Uterus (tissue), 4 donors: Measurements from ENCODE around the gene EMP3. TPM values are rescaled to one million over a fixed set of nuclear protein-coding genes. Genes with fewer than 3 reads are reported as not detected.
A peak's percentile ranks its signal among the peaks of the same experiment; 100 is the strongest.

Source experiments
- DNase-seq, 2 donors: peaks; one replicate each; pipeline ENCODE4 v3.0.0-alpha.2; 2019 to 2020
- H3K27ac ChIP-seq, 2 donors: fragments of 200-600 bp; sonication (generic); 1 replicate in 1 of 2; 2 replicates in 1 of 2; pipeline ENCODE4 v1.5.1; 2016 to 2018
- H3K27me3 ChIP-seq, 2 donors: fragments of 200-600 bp; sonication (generic); one replicate each; pipeline ENCODE4 v1.5.1; 2018 to 2019; ENCODE audit warnings: control low read depth in 1 of 2
- H3K36me3 ChIP-seq, 2 donors: fragments of 200-600 bp; sonication (generic); one replicate each; pipeline ENCODE4 v1.5.1; 2019; ENCODE audit warnings: control low read depth in 1 of 2
- H3K4me1 ChIP-seq, 2 donors: fragments of 200-600 bp; sonication (generic); one replicate each; pipeline ENCODE4 v1.5.1; 2018 to 2019; ENCODE audit warnings: control low read depth in 1 of 2
- H3K4me3 ChIP-seq, 2 donors: fragments of 200-600 bp; sonication (generic); 1 replicate in 1 of 2; 2 replicates in 1 of 2; pipeline ENCODE4 v1.5.1; 2018 to 2019; ENCODE audit warnings: mild to moderate bottlenecking in 1 of 2
- H3K9me3 ChIP-seq, 2 donors: fragments of 200-600 bp; sonication (generic); one replicate each; pipeline ENCODE4 v1.5.1; 2019; ENCODE audit warnings: control low read depth in 1 of 2
- POLR2A ChIP-seq, 2 donors: fragments of 450-650 bp; IDR thresholded peaks; one replicate each; pipeline ENCODE4 v1.6.1; 2016; ENCODE audit warnings: antibody characterized with exemption in 2 of 2, mild to moderate bottlenecking in 1 of 2, moderate library complexity in 1 of 2
- intact Hi-C: fragments of 100-400 bp; cut with DNase I; formaldehyde crosslinking; loops from one replicate; pipeline ENCODE4 v1.15.1; 2023; ENCODE audit warnings: low total_unique reads
- total RNA-seq, 4 donors: library from RNA; depleted of rRNA in 3 of 4; stranded (reverse); fragments of >200 nt in 3 of 4; gene quantifications; one replicate each; pipeline versions ENCODE4 v1.1.0 to v1.2.4, GENCODE V29; 2014 to 2023
- TF ChIP-seq, protein P1 (sequence below), 4 experiments: fragments of 200-600 bp in 2 of 4; fragments of 450-650 bp in 2 of 4; sonication (generic) in 2 of 4; IDR thresholded peaks; one replicate each; pipeline ENCODE4 v1.5.1; 2016 to 2019; ENCODE audit warnings: antibody characterized with exemption in 4 of 4, mild to moderate bottlenecking in 2 of 4, moderate library complexity in 1 of 4
- donor health status: DM: yes; HTN: yes; CAD: no.

Gene EMP3
- total RNA-seq, 4 donors from 2014 or later = 23.8 to 147 (median 45.2) TPM

DNA sequence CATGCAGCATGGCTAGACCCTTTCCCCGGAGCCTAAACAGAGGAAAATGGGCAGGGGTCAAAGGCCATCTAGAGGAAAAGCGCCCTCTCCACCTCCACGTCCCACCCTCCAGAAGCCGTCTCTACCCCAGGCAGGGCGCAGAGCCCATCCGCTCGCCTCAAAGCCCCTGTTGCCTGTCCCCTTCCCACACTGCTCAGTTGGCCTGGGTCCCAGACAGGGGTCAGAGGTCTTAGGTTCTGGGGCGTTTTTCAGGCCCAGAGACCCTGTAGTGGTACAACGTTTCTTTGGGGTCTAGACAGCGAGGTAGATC lies 38.1 kb downstream of the EMP3 start:
- peaks cover 0 to 5% of the 10 kb centered on the region in 2 donors for H3K4me1 ChIP-seq
- H3K27ac ChIP-seq = peak overlapping the region; percentile 95 to 97
- H3K4me3 ChIP-seq = peak overlapping the region; percentile 45 to 76
- no peaks in the 10 kb centered on the region for H3K27me3 ChIP-seq
- no peak for TF ChIP-seq POLR2A (IDR thresholded peaks at IDR 0.05)
- TF ChIP-seq, protein P1, sequence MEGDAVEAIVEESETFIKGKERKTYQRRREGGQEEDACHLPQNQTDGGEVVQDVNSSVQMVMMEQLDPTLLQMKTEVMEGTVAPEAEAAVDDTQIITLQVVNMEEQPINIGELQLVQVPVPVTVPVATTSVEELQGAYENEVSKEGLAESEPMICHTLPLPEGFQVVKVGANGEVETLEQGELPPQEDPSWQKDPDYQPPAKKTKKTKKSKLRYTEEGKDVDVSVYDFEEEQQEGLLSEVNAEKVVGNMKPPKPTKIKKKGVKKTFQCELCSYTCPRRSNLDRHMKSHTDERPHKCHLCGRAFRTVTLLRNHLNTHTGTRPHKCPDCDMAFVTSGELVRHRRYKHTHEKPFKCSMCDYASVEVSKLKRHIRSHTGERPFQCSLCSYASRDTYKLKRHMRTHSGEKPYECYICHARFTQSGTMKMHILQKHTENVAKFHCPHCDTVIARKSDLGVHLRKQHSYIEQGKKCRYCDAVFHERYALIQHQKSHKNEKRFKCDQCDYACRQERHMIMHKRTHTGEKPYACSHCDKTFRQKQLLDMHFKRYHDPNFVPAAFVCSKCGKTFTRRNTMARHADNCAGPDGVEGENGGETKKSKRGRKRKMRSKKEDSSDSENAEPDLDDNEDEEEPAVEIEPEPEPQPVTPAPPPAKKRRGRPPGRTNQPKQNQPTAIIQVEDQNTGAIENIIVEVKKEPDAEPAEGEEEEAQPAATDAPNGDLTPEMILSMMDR (IDR thresholded peaks at IDR 0.05) = no peak
- DNase-seq = no peak
- H3K9me3 ChIP-seq = no peaks in the 10 kb centered on the region
- intact Hi-C loops = no loop called here
- H3K36me3 ChIP-seq = no peaks in the 10 kb centered on the region

DNA sequence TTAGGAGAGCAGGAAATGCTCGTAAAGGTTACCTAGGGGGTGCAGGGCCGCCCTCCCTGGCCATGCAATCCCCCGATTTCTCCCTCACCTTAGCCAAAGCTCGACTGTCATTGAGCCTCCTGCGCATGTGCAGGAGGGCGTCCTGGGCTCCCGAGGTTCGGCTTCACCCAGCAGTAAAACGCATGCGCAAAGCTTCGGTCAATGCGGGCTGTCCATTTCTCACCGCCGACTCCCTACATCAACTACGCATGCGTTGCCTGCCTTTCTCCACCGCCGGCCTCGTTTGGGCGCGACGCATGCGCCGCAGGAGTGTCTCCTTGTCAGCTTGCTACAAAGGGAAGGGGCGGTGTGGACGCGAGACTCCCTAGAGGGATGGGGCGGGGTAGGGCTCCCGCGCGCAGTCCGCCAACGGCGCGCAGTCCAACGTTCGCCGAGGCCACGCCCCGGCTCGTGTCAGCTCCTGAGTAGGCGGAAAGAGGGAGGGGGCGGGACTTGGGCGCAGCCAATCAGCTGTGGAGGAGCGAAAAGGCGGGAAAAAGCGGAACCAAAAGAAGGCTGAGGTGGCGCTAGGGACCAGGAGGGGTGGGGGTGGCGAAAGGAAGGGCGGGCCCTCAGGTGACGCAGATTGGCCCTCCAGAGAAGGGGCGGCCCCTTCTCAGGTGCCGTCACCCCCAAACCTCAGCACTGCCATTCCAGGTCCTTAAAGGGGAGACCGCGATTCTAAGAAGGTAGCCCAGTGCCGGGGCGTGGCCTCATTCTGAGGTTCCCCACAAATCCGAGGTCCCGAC lies 38.7 kb downstream of the EMP3 start, which contains the start of the genes SYNGR4 and TMEM143:
Gene SYNGR4, plus strand, starts transcription at position 558 of the 788 bp plus-strand sequence. CDS start 1,476 bp downstream, outside the sequence.
Gene TMEM143, minus strand, starts transcription at position 131 of the 788 bp plus-strand sequence. Its CDS starts 20 bp downstream, at position 111.
- H3K9me3 ChIP-seq = no peaks in the 10 kb centered on the region
- H3K27me3 ChIP-seq = no peaks in the 10 kb centered on the region
- peak; percentile 98 to 99 for DNase-seq
- H3K36me3 ChIP-seq = no peaks in the 10 kb centered on the region
- H3K4me3 ChIP-seq = peak within 1 kb of the TSS; percentile 45 to 76
- peak within 1 kb of the TSS; percentile 95 to 97 for H3K27ac ChIP-seq
- TF ChIP-seq, protein P1 (IDR thresholded peaks at IDR 0.05) = peak in 1 of 4 experiments; percentile 36
- TF ChIP-seq POLR2A (IDR thresholded peaks at IDR 0.05) = peak; percentile 59 to 65
- intact Hi-C loops = no loop called here
- peaks cover 0 to 5% of the 10 kb centered on the region in 2 donors for H3K4me1 ChIP-seq

DNA sequence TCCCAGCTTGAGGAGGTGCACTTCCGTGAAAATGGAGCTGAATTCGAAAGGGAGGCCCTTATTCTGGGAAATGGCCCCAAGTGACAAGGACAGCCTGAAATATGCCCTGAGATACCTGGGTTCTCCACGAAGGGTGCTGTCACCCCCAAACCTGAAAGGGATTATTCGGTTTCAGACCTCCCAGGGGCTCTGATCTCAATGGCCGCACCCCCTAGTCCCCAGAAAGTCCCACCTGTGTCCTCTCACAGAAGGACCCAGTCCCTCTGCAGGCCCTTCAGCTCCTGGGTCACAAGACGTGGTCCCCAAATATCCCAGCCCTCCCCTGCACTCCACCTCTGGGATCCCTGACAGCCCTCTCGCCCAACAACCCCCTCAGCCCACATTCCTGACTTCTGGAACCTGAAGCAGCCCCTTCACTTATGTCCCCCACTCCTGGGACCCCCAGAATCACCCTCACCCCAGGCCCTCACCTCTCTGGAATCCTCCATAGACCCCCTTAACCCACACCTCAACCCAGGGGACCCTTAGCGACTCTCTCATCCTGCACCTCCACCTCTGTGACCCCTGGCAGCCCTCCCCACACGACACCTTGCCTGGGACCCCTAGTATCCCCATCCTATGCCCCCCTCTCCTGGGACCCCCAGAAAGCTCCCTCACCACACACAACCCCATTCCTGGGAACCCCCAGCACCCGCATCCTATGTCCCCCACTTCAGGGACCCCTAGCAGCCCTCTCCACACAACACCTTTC lies 39.4 kb downstream of the EMP3 start:
- no peak for TF ChIP-seq POLR2A (IDR thresholded peaks at IDR 0.05)
- TF ChIP-seq, protein P1 (IDR thresholded peaks at IDR 0.05) = no peak
- H3K4me3 ChIP-seq = peak overlapping the region in 1 of 2 donors; percentile 25
- H3K27ac ChIP-seq = peak overlapping the region; percentile 95 to 97
- peak; percentile 25 to 28 for DNase-seq
- H3K36me3 ChIP-seq = no peaks in the 10 kb centered on the region
- H3K27me3 ChIP-seq = no peaks in the 10 kb centered on the region
- H3K9me3 ChIP-seq = no peaks in the 10 kb centered on the region
- intact Hi-C loops = no loop called here
- peaks cover 0 to 5% of the 10 kb centered on the region in 2 donors for H3K4me1 ChIP-seq

DNA sequence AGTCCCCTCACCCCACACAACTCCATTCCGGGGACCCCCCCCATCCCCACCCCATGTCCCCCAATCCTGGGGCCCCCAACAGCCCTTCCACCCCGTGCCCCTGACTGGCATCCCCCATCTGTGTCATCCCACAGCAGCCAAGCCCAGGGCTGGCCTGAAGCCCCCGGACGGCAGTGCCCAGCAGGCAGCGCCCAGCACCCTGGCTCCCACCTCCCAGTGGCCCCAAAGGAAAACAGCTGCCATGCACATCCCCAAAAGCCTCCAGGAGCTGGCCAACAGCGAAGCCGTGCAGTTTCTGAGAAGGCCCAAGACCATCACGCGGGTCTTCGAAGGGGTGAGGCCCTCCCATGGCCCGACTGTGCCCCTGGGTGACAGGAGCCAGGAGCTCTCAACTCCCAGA lies 40.2 kb downstream of the EMP3 start:
- intact Hi-C loops = no loop called here
- no peak for TF ChIP-seq POLR2A (IDR thresholded peaks at IDR 0.05)
- TF ChIP-seq, protein P1 (IDR thresholded peaks at IDR 0.05) = no peak
- no peaks in the 10 kb centered on the region for H3K36me3 ChIP-seq
- no peak overlapping the region for H3K4me3 ChIP-seq
- H3K9me3 ChIP-seq = no peaks in the 10 kb centered on the region
- no peaks in the 10 kb centered on the region for H3K27me3 ChIP-seq
- peaks cover 0 to 5% of the 10 kb centered on the region in 2 donors for H3K4me1 ChIP-seq
- H3K27ac ChIP-seq = no peak overlapping the region
- peak in 1 of 2 donors; percentile 22 for DNase-seq

DNA sequence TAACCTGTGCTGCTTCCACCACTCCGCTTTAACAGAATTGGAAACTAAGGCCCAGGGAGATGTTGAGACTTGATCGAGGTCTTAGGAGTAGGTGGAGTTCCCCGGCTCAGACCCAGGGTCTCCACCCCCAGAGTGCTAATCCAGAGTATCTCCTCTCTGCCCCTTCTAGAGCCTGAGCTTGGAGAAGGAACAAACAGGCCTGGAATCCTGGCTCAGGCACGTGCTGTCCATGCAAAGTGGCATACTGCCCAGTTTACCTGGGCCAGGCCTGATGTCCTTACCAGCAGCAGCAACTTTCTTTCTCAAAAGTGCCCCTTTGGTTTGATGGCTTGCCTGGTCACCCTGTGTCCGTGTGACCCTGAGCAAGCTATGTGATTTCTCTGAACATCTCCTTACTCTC lies 42.5 kb downstream of the EMP3 start:
- Histone ChIP-seq H3K27ac (no peak overlapping the region), H3K4me1 (peaks cover 0 to 5% of the 10 kb centered on the region in 2 donors), H3K36me3 (no peaks in the 10 kb centered on the region), H3K4me3 (no peak overlapping the region), H3K9me3 (no peaks in the 10 kb centered on the region), H3K27me3 (no peaks in the 10 kb centered on the region)
- DNase-seq = no peak
- intact Hi-C loops = no loop called here
- TF ChIP-seq, protein P1 (IDR thresholded peaks at IDR 0.05) = no peak
- no peak for TF ChIP-seq POLR2A (IDR thresholded peaks at IDR 0.05)
